ENCODE results near the gene CLEC4M. TPM values are rescaled to one million over a fixed set of nuclear protein-coding genes. Genes with fewer than 3 reads are reported as not detected.

Gene CLEC4M
- total and polyA plus RNA-seq, 3 donors from 2014 or later, result 9.4 to 14.9 (median 14.5) TPM

- Histone ChIP-seq H3K9me3 (no peaks in the 10 kb centered on the region), H3K36me3 (ENCODE audit: low read depth, missing control alignments) (no peaks in the 10 kb centered on the region), H3K27me3 (no peaks in the 10 kb centered on the region), H3K4me1 (peaks cover 3% of the 10 kb centered on the region), H3K4me3 (no peak overlapping the region), H3K27ac (no peak overlapping the region)
- 76 to 77% methylated on average over 6 of the region's 6 CpGs for WGBS, 2 donors
- intact Hi-C loops (cut with DNase I; ENCODE audit: low total_unique reads), result no loop called here
- no peak for DNase-seq
- TF ChIP-seq CTCF (IDR thresholded peaks at IDR 0.05) (no peak), POLR2A (IDR thresholded peaks at IDR 0.05) (no peak)
These were observed 29.7 kb upstream of the CLEC4M start for GRCh38 chr19:7733376-7733775.

- Histone ChIP-seq H3K27me3 (no peaks in the 10 kb centered on the region), H3K27ac (no peak overlapping the region), H3K9me3 (no peaks in the 10 kb centered on the region), H3K4me3 (no peak overlapping the region), H3K4me1 (peaks cover 3% of the 10 kb centered on the region), H3K36me3 (ENCODE audit: low read depth, missing control alignments) (no peaks in the 10 kb centered on the region)
- 66 to 71% methylated on average over 12 of the region's 12 CpGs for WGBS, 2 donors
- intact Hi-C loops (cut with DNase I; ENCODE audit: low total_unique reads), result no loop called here
- DNase-seq, result no peak
- TF ChIP-seq POLR2A (IDR thresholded peaks at IDR 0.05), result no peak
These were observed 28.5 kb upstream of the CLEC4M start for GRCh38 chr19:7734220-7735203.

- intact Hi-C loops (cut with DNase I; ENCODE audit: low total_unique reads), result no loop called here
- no peak for DNase-seq
- WGBS, 2 donors, result 45 to 77% methylated on average over 1 of the region's 1 CpG
- H3K27ac ChIP-seq, result no peak overlapping the region
- H3K4me3 ChIP-seq, result no peak overlapping the region
- no peaks in the 10 kb centered on the region for H3K27me3 ChIP-seq
- no peaks in the 10 kb centered on the region for H3K9me3 ChIP-seq
- no peak for TF ChIP-seq CTCF (IDR thresholded peaks at IDR 0.05)
- TF ChIP-seq POLR2A (IDR thresholded peaks at IDR 0.05), result no peak
- no peaks in the 10 kb centered on the region for H3K36me3 ChIP-seq (ENCODE audit: low read depth, missing control alignments)
- H3K4me1 ChIP-seq, result no peaks in the 10 kb centered on the region
These were observed 26.9 kb upstream of the CLEC4M start for GRCh38 chr19:7736148-7736547.

DNA sequence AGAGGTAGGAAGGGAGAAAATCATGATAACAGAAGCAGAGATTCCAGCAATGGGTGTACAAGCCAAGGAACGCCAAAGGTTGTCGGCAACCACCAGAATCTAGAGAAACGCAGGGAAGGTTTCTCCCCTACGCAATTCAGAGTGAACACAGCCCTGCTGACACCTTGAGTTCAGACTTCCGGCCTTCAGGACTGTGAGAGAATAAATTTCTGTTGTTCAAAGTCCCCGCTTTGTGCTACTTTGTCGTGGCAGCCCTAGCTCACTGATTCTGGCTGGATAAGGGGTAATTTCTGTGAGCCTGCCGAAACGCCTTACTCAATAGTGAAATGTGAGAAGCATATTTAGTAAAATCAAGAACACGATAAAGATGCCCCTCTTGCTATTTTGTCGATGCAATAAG is 25.8 kb upstream of the CLEC4M start:
- H3K4me3 ChIP-seq, result no peak overlapping the region
- H3K27me3 ChIP-seq, result no peaks in the 10 kb centered on the region
- H3K4me1 ChIP-seq, result no peaks in the 10 kb centered on the region
- WGBS, 2 donors, result 87 to 89% methylated on average over 11 of the region's 11 CpGs
- no peaks in the 10 kb centered on the region for H3K9me3 ChIP-seq
- H3K27ac ChIP-seq, result no peak overlapping the region
- TF ChIP-seq POLR2A (IDR thresholded peaks at IDR 0.05) (no peak), CTCF (IDR thresholded peaks at IDR 0.05) (no peak)
- intact Hi-C loops (cut with DNase I; ENCODE audit: low total_unique reads), result no loop called here
- DNase-seq, result no peak
- H3K36me3 ChIP-seq (ENCODE audit: low read depth, missing control alignments), result no peaks in the 10 kb centered on the region

- no peaks in the 10 kb centered on the region for H3K9me3 ChIP-seq
- WGBS, 2 donors, result 73 to 88% methylated on average over 7 of the region's 7 CpGs
- intact Hi-C loops (cut with DNase I; ENCODE audit: low total_unique reads), result no loop called here
These were observed 25.0 kb upstream of the CLEC4M start for GRCh38 chr19:7738023-7738422.

More at GRCh38 chr19:7738023-7738422, 25.0 kb upstream of the CLEC4M start:
- Histone ChIP-seq H3K36me3 (ENCODE audit: low read depth, missing control alignments) (no peaks in the 10 kb centered on the region), H3K4me1 (no peaks in the 10 kb centered on the region), H3K27ac (no peak overlapping the region), H3K4me3 (no peak overlapping the region), H3K27me3 (no peaks in the 10 kb centered on the region)
- no peak for DNase-seq
- TF ChIP-seq CTCF (IDR thresholded peaks at IDR 0.05) (no peak), POLR2A (IDR thresholded peaks at IDR 0.05) (no peak)

All from testis (tissue), 3 donors.